ENCODE data around the gene ACTRT2.

- TF ChIP-seq CTCF (IDR thresholded peaks at IDR 0.05) = no peak
- no peak for TF ChIP-seq EP300 (IDR thresholded peaks at IDR 0.05)
These were observed 16.7 kb upstream of the ACTRT2 start for GRCh38 chr1:3004285-3005205.

All from esophagus muscularis mucosa (tissue), 3 donors.